GM19468 (cell line): Measurements from ENCODE around the gene ISM1.

Experiments used
- ATAC-seq: cut with Tn5 transposase; IDR thresholded peaks from one replicate; pipeline ENCODE4 v1.9.1; 2021; ENCODE audit warnings: mild to moderate bottlenecking, moderate library complexity, moderate number of reproducible peaks; ENCODE audit not compliant: unreplicated experiment; ENCODE audit errors: extremely low read depth

ISM1 gene

DNA sequence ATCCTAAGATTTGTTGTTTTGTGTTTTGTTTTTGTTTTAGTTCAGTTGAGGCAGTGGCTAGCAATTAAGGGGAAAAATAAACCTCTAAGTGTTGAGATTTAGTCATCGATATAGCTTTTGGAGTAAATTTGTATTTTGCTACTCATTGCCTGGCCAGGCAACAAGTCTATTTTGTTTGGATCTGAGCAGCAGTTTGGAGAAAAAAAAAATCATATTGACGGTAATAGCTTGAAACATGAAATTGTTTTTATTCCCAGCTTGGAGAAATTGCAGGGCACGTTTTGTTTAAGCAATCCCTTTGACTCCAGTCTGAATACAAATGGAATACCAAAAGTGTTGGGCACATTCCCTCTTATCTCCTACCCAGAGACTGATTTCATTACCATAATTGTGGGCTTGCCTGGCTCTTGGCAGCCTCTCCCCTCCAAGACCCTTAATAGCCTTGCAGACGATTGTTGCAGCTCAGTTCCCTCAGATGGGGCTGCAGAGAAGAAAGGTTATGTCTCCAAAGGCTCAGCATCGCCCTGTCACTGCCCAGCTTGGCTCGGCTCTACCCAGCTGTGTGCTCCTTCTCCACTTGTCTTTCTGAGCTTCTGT lies 56.0 kb downstream of the ISM1 start:
- ATAC-seq: no peak

- ATAC-seq: no peak
These were observed 56.7 kb downstream of the ISM1 start for GRCh38 chr20:13277663-13278295.

- no peak for ATAC-seq
These were observed 57.9 kb downstream of the ISM1 start for GRCh38 chr20:13278812-13279570.

DNA sequence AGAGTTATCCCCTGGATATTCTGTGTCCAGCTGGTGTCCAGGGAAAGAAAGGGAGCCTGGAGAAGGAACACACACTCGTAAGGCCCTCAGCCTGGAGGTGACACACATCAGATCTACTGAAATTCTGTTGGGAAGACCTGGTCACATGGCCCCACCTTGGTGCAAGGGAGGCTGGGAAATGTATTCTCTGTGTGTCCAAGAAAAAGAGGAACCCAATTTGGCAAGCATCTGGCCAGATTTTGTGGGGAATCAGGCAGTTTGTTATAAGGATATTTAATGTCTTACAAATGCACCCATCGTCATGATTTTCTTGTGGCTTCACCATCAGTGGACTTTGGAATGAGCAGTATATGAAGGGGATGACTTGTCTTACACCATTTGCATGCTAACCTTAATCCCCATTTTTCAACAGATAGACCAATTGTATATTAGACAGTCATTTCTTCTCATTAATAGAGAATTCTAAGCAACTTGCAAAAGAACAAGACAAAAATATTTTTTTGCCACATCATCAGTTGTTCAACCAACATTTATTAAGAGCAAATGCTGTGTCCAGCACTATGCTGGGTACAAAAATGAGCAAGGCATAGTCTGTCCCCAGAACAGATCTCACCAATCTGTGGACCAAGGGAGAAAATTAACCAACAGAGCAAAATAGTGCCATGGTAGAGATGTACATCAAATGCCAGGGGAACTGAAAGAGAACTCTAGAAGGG lies 59.7 kb downstream of the ISM1 start:
- no peak for ATAC-seq

- no peak for ATAC-seq
These were observed 63.1 kb downstream of the ISM1 start for GRCh38 chr20:13283869-13284829.

DNA sequence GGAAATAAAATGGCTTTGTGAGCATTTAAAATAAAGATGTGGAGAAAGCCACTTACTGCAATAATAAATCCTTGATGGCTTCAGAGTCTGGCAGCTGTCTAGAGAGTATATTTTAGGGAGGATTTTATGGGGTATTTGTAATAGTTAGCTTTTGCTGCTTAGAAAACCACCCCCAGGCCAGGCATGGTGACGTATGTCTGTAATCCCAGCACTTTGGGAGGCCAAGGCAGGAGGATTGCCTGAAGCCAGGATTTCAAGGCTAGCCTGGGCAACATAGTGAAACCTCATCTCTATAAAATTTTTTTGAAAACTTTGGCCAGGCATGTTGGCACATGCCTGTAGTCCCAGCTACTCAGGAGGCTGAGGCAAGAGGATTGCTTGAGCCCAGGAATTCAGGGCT lies 63.8 kb downstream of the ISM1 start:
- no peak for ATAC-seq

DNA sequence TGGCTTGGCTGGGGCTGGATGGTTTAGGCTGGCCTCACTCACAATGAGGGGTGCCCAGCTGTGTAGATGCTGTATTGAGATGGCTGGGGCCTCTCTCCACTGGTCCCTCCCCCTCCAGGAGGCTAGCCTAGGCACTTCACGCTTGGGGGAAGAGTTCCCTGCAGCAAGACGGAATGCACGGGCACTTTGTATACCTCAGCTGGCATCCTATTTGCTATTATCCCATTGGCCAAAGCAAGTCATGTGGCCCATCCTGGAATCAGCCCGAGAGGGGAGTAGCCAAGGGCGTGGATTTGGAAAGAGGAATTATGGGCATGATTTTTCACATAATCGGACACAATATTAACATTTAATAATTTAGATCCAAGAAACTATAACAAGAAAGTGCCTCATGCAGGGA lies 64.3 kb downstream of the ISM1 start:
- ATAC-seq: no peak

- ATAC-seq: no peak
These were observed 65.0 kb downstream of the ISM1 start for GRCh38 chr20:13286052-13286451.

DNA sequence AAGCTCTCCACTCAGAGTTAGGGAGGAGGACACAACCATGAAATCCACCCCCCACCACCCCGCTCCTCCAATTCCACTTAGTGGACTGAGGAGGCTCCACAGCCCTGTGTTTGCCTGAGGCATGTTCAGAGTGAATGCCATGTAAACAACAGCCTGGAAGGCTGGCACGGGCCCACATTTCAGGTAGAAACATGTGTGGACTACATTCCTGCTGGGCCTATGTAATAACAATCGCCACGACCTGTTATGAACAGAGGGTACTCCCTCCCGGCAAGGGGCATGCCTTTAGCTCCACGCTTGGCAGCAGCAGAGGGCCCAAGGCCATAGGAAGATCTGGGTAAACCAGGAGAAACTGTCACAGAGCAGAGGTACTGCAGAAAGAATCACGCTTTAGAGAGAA lies 65.5 kb downstream of the ISM1 start:
- ATAC-seq: no peak

GRCh38 chr20:13288357-13288756 lies 67.3 kb downstream of the ISM1 start:
- ATAC-seq: no peak

- ATAC-seq: no peak
These were observed 68.0 kb downstream of the ISM1 start for GRCh38 chr20:13289031-13289430.

DNA sequence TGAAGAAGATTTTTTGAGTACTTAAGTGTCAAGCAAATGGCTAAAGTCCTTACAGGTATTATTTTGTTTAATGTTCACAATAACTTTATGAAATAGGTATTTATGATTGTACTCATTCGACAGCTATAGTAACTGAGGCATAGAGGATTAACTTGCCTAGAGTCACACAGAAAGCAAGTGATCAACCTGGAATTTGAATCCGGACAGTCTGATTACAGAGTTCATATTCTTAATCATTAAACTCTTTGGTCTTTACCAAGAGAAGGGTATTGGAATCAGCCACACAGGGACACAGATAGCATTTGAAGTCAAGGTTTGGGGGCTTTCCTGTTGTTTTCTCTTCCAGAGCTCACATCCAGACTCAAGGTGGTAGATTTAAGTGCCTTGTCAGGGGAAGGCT lies 69.7 kb downstream of the ISM1 start:
- no peak for ATAC-seq

GRCh38 chr20:13291157-13291556 lies 70.1 kb downstream of the ISM1 start:
- ATAC-seq: no peak

- no peak for ATAC-seq
These were observed 71.3 kb downstream of the ISM1 start for GRCh38 chr20:13292201-13292885.

- no peak for ATAC-seq
These were observed 73.4 kb downstream of the ISM1 start for GRCh38 chr20:13294522-13294921.

GRCh38 chr20:13295637-13296036 lies 74.6 kb downstream of the ISM1 start:
- ATAC-seq: no peak

DNA sequence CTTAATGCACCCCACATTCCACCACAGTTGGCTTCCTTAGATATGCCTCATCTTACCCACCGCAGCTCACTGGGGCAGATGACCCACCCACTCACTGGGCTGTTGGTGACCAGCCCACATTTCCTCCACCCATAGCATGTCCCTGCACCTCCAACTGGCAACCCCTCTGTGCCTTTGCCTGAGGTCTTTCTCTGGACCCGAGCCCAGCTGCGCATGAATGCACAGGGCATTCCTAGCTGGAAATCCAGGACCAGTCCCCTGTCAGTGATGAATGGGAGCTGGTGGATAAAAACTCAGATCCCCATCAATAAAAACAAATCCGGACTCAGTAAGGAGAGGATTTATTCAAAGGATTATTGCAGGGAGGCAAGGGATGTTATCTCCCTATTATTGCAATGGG lies 75.0 kb downstream of the ISM1 start:
- no peak for ATAC-seq

GRCh38 chr20:13297147-13297899 lies 76.2 kb downstream of the ISM1 start:
- no peak for ATAC-seq
